ENCODE measurements around the gene SART1.

DNA sequence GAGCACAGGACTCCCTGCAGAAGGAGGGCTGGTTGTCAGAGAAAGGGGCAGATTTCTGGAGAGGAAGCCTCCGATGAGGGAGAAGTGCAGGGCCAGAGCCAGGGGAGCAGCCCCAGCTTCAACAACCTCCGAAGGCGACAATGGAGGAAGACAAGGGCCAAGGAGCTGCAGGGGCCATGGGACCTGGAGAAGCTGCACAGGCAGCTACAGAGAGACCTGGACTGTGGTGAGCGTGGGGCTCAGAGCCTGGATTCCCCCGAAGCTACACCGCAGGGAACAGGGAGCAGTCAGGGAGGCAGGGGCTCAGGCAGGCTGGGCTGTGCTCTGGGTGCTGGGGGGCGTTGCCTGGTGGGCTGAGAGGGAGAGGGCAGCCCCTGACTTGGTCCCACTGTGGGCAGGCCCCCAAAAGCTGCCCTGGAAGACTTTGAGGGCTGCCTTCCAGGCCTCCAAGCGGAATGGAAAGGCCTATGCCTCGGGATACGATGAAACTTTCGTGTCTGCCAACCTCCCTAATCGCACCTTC, 13.9 kb upstream of the SART1 start:
- TF ChIP-seq POLR2AphosphoS5 (IDR thresholded peaks at IDR 0.05; ENCODE audit: borderline replicate concordance, low read depth, low read length) (no peak), EZH2 (IDR thresholded peaks at IDR 0.05) (no peak), FOXP2 (optimal IDR thresholded peaks at IDR 0.05; ENCODE audit: control extremely low read depth, extremely low read length, insufficient read depth) (no peak)

All from SK-N-MC (cell line).